IPS DF 19.7 (cell line): ENCODE data around the gene TRIM8.
A peak's percentile ranks its signal among the peaks of the same experiment; 100 is the strongest.

Experiments used
- DNase-seq: peaks from one replicate; pipeline ENCODE4 v3.0.0-alpha.2; 2013; ENCODE audit warnings: low read depth, low spot score

TRIM8 gene

DNA sequence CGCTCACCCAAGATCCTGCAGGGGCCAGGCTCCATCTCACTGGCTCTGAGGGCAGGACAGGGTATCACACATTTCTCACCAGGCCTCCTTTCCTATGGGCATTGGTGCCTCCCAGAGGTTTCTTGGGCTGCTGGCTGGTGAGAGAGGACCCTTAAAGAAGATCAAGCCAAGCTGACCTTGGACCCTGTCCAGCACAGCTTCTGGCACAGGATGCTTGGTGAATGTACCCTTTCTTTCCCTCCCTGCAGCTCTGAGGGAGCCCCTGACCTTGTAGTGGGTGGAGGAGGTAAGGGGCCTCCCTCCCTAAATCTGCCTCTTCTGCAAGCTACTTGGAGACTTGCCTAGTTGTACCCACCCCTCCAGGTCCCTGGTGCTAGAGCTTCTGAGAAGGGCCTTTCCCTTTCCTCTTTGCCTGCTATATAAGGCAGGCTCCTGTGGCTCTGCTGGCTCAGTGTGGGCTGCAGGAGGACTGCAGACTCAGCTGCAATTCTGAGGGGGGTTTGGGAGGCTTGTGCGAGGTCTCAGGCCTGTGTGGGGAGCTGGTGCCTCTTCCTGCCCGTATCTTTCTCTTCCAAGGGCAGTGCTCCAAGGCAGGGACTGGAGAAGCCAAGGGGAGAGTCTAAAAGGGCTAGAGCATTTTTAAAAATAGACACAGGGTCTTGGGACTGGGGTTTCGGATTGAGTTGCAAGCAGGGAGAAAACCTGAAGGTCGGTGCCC lies 11.7 kb upstream of the TRIM8 start:
- no peak for DNase-seq

DNA sequence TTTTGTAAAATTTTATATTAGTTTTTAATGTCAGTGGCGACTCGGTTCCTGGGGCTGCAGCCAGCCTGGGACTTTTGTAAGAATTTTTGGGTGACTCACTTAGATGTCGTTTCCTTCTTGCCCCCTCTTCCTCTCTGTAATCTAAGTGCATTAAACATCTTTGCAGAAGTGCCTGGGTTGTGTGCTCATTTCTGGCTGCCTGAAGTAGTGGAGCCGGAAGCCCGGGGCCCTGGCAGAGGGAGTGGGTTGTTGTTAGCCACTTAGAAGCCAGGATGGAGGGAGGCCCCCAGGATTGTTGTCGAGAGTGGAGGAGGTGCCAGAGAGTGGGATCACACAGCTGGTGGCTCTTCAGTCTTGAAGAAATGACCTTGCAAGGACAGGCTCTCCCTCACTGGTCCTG lies 11.0 kb upstream of the TRIM8 start:
- DNase-seq, result no peak

DNA sequence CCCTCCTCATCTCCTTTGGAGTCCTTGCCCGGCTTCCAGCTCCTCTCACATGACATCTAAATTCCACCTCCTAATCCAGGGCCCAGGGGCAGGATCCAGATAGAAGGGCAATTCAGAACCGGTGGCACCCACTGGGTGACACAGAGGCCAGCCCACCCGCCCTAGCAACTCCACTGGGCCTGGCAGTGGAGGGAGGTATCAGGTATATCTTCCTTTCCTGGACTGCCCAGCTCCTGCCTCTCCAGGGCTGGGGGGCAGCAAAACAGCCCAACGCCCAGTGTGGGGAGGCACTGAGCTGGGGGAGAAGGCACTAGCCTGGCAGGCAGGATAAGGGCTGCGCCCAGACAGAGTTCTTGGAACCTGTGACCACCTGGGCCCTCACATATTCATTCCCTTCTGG lies 10.4 kb upstream of the TRIM8 start:
- DNase-seq, result no peak

DNA sequence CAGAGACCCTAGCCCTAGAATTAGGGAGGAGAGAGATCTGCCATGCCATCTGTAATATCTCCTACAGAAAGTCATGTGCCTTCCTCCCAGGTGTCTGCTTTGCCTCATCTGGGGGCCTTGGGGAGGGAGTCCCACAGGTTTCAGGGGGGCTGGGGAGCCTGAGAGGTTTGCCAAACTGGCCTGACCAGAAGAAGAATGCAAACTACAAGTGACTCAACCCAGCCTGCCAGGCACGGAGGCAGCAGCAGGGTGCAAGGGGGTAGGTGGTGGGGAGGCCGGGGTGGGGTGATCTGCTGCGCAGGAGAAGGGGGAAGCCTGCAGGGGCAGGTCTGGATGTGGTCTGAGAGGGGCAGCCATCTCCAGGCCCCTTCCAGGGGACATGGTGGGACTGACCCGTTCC lies 9.6 kb upstream of the TRIM8 start:
- DNase-seq, result no peak

DNA sequence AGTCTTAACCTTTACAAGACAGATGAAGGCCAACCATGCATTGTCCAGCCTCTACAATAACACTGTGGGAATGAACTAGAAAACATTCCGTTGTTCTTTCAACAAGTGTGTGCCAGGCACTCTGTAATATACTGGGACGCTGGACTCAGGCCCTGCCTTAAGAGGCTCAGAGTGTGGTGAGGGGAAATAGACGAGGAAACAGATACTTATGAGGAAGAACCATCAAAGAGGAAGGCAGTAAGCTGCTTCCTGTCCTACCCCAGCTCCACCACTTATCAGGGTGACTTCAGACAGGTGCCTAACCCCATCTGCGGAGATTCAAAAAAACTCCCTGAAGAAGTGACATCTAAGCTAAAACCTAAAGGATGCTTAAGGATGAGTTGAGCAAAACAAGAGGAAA lies 8.9 kb upstream of the TRIM8 start:
- no peak for DNase-seq

DNA sequence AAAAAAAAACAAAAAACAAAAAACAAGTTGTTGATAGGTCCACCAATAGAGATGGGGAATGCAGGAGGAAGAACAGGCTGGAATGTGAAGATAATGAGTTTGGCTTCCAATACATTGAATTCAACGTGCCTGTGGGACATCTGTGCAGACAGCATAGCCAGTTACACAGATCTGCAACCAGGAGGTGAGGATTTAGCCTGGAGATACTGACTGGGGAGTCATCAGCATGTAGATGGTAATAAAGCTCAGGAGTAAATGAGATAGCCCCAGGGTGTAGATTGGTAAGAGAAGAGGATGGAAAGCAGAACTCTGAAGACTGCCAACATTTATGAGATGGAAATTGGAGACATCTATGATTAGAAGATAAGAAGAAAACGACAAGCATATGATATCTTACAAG lies 4.7 kb upstream of the TRIM8 start:
- DNase-seq, result no peak

DNA sequence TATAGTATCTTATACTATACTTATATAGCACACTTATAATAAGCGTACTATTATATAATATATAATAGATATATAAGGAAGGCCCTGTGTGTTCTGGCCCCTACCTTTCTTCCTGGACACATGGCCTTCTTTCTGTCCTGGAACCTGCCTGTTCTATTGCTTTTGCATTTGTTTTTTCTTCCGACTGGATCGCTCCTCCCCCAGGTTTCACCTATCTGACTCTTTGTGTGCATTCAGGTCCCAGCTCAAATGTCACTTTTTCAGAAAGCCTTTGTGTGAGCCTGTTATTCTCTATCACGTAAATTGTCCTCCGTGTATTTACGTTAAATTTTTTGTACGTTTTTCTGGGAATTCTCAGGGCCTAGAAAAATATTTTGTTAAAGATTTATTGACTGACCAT lies 2.9 kb upstream of the TRIM8 start:
- DNase-seq, result no peak

DNA sequence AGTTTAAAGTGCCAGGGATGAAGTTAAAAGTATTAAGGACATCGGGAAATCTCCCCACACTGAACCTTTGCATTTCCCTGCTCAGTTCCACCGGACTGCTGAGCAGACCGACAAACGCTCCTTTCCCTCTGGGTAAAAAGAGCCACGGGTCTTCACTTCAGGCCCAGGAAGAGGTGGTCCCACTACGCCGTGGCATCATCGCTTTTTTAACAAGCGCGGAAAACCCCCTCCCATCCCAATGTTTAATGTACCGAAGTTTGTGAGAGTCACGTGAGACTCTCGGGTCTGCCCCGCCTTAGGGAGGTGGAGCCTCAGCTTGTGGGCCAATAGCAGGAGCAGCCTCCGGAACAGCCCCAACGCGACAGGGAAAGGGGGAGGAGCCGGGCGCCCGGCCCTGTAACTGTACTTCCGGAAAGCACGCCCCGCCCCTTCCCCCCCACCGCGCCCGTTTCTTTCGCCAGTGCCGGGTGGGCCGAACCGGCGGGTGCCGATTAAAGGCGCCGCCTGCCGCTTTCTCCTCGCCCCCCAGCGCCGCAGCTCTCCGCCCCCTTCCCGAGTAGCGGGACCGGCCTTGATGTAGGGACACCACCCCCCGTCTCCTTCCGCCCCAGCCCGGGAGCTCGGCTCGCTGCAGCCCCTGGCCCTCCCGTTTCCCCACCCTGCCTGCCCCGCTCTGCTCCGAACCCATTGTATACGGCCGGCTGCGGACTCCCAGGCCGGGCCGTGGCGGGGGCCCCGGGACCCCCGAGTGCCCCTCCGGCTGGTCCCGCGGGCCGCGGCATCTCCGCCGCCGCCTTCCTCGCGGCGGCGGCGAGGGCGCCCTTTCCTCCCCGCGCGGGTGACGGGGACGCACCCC lies 2.2 kb upstream of the TRIM8 start:
- DNase-seq, result peak; percentile 95

DNA sequence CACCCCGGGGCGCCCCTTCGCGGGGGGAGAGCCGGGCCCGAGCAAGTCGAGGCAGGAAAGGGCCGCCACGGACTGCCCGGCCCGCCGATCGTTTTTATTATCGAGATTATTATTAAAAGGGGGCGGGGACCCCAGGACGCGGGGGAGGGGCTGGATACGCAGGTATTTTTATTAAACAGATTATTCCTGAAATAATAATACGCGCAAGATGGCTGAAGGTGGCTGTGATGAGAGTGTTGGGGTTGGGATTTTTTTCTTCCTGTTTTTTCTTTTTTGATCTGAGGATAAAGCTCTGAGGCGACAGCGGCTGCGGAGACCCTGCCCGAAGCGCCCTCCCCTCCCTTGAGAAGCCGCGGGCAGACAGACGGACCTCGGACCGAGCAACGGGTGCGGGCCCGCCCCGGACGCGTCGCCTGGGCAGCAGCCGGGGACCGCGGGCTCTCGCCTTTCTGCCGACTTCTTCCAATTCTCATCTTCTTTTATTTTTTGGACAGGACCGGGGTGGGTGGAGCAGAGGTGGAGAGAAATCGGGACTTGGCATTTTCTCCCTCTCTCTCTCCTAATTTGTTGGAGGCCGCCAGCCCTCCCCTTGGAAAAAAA lies 1.4 kb upstream of the TRIM8 start:
- DNase-seq, result no peak

DNA sequence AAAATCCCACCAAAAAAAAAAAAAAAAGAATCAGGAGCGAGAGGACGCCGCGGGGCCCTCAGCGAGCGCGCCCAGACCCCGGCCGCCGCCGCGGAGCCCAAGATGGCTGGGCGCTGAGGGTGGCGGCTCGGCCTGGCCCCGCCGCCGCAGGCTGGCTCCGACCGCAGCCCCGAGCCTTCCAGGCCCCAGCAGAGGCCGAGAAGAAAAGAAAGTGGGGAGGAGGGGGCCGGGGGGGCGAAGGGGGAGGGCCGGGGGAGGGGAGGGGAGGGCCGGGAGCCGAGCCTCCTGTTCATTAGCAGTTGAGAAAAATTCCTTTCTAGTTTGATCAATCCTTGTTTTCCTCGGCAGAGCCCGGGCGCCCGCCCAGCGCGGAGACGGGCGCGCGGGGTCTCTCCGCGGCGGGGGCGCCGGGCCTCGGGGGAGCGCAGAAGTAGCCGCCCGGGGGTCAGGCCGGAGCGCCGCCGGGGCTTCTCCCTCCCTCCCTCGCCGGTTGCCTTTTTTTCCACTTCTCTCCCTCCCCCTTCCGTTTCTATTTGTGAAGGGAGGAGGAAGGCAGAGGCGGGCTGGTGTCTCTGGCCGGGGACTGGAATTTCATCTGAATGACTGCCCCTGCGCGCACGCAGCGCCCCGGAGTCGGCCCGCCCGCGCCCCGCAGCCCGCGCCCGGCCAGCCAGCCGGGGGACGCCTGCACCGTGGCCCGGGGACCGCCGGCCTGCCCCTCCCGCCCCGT lies 778 bp upstream of the TRIM8 start:
- DNase-seq, result no peak

DNA sequence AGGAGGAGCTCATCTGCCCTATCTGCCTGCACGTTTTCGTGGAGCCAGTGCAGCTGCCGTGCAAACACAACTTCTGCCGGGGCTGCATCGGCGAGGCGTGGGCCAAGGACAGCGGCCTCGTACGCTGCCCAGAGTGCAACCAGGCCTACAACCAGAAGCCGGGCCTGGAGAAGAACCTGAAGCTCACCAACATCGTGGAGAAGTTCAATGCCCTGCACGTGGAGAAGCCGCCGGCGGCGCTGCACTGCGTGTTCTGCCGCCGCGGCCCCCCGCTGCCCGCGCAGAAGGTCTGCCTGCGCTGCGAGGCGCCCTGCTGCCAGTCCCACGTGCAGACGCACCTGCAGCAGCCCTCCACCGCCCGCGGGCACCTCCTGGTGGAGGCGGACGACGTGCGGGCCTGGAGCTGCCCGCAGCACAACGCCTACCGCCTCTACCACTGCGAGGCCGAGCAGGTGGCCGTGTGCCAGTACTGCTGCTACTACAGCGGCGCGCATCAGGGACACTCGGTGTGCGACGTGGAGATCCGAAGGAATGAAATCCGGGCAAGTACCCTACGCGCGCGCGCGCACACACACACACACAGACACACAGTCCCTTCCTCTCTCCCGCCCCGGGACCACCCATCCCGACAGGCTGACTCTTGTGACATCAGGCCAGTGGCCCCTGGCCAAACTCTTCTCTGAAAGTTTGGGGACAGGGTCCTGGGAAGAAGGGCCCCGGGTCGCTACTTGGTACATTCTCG lies 538 bp downstream of the TRIM8 start:
- no peak for DNase-seq

DNA sequence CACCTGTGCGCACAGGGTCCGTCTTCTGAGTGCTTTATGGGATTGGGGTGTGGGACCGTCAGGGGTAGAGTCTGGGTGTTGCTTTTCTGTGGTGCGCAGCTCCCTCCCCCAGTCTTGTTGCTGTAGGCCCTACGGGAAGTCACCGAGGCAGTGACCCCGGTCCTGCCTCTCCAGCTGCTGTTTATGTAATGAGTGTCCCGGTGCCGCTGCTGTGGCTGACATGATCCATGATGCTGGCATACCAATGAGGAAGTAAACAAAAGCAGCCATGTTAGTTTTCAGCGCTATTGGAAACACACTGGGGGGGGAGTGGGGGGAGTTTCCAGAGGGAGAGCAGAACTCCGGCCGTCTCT lies 1.1 kb downstream of the TRIM8 start:
- DNase-seq, result no peak

DNA sequence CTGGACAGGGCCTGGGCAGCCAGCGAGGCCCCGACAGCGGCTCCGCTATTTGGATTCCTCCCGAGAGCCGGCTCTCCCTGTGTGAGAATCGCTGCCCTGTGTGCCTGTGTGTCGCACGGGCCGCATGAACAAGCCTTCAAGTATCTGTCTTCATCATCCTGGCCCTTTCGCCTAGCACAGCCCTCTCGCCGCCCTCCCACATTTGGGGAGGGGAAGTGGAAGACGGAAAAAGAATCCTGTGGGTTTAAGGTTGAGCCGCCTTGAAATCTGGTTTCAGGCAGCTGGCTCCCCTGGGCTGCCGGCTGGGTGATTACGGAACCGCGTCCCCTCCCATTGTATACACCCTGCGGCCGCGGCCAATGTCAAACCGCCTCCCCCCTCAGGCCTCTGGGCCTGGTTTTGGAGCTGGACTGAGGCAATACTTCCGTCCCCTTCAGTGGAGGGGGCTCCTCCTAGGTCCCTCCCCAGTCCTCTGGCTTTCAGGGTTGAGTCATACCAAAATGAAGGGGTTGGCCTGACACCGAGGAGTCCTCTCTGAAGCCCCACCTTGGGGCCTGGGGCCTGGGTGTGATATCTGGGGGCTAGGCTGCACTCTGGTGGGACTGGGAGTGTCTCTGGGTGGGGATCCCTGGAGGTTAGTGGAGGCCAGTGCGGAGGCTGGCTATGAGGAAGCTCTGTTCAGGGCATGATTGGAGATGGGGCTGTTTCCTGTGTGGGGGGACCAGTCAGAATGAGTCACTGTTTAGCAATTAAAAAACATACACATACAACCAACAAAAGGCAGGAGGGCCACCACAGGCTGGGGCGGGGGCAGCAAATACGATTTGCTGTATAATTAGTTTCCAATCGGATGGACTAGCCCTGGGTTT lies 1.7 kb downstream of the TRIM8 start:
- no peak for DNase-seq

DNA sequence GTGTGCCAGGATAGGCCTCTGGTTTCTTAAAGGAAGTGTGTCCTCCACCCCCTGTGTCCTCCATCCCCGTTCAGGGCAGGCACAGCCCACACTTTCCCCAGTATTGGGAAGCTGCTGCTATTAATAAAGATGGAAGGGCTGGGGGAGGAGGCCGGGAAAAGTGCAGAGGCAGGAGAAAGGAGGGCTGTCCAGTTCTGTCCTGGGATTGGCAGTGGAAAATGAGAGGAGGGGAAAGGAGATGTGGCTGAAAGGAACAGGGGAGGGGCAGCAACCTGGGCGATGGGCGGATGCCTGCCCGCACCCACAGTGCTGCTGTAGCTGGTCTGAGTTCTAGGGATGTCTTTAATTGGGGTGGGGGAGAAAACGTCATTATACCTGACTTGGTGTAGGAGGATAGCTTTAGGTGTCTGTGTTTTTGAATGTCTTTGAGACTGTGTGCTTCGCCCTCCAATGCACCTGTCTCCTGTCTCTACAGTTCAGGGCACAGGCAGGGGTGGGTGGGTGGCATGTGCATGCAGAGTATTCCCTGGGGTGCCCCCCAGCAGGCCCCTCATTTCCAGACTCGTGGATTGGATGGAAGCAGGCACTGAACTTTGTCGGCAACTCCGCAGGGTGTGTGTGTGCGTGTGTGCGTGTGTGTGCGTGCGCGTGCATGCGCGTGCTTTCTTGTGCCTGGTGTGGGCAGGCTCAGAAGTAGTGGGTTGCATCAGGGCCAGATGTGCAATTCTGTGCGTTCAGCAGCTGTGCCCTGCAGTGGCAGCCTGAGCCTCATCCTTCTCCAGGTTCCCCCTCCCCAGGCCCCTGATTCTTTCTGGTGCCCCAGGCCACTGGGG lies 2.5 kb downstream of the TRIM8 start:
- no peak for DNase-seq

DNA sequence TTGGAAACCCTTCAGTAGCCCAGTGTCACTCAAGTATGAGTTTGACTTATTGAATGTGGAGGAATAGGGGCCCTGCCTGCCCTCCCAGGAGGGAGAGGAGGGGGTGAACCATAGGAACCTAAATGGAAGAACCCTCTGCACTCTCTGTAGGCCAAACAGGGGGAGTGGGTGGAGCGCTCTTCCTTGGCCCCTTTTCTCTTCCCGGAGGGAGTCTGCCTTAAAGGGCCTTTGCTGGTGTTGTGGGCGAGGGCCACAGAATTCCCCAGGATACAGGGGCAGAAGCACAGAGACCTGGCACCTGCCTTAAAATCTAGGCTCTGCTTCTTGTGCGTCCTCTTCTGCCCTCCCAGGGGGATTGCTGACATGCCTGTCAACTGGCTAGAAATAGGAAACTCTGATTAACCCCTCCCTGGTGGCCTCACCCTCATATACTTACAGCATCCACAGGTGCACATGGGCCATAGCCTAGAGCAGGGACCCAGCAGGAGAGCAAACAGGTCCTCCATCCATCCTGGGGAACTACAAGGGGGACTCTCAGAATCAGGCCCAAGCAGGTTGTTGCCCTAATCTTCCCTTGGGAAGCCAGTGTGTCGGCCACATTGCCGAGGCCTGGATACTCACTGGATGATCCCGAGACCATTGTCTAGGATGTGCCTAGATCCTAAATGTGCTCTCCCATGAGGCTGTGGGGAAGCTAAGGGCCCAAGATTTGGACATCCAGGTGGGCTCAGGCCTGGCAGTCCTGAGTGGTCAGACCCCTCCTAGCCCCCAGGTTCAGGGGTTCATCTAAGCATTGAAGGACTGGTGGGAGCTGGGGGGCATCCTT lies 3.4 kb downstream of the TRIM8 start:
- no peak for DNase-seq

DNA sequence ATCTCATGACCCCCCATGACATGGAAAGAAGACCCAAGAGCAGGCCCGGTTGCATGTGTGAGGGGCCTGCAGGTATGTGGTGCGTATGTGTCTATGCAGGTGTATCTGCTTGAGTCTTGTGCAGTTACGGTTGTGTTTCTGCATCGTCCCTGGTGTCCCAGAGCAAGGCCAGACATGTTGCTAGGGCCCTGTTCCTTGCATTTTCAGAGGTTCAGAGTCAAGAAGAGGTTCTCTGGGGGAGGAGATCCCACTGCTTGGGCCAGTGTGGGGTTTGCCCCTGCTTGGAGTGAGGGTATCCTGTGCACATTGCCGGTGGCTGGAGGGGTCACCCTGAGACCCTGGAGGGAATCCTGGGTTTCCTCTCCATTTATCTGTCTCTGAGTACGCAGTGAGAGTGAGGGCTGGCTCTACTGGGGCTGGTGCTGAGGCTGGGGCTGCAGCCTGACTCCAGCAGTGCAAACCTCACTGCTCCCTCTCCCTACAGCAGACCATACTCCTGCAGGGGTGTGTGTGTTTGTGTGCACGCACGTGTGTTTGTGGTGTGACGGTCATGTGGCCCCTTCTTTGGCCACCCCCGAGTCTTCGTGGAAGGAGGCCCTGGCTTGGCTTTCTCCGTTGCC lies 4.1 kb downstream of the TRIM8 start:
- no peak for DNase-seq

DNA sequence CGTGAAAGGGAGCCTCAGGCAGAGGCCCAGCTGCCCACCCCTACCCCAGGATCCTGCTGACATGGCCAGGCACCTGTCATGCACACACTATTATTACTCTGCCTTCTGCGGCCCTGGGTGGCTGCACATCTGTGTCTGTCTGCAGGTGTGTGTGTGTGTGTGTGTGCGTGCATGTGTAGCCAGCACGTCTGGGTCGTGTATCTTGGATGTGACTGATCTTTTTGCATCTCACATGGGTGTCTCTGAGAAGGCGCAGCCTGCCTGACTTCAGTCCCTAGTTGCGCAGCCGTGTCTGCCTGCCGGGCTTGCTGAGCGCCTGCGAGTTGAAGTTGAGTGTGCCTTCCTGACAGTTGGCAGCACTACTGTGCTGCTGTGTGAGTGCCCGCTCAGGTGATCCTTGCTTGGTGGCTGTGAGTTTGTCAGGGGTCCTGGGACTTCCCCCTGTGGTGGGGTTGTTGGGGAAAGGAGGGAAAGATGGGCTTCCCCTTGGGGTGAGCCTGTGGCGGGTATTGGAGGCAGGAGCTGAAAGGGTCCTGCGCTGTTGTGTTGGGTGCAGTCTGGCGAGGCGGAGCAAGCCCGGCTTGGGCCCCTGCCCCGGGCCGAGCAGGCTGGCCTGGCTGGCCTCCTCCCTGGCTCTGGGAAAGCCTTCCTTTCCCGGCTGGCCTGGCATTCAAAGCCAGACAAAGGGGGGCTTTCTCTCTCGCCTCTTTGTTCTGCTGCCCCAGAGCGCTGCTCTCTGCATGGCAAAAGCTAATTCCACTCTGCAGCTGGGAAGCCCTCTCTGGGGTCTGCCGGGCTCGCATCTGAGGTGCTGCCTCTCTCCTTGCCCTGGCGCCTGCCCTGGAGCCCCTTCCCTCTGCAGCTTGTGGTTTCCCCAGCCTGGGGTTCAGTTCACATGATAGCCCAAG lies 4.9 kb downstream of the TRIM8 start:
- DNase-seq, result no peak
